GM19023 (cell line): ENCODE results near the gene IL1RAPL2.
"Not testable (repeated sequence)": the region's sequence is repeated elsewhere in the genome, so short reads cannot be mapped to it uniquely, and the experiment has no call there.

Source experiments
- ATAC-seq: cut with Tn5 transposase; IDR thresholded peaks from one replicate; pipeline ENCODE4 v1.9.1; 2021; ENCODE audit warnings: mild to moderate bottlenecking, moderate library complexity; ENCODE audit not compliant: unreplicated experiment

The IL1RAPL2 gene

DNA sequence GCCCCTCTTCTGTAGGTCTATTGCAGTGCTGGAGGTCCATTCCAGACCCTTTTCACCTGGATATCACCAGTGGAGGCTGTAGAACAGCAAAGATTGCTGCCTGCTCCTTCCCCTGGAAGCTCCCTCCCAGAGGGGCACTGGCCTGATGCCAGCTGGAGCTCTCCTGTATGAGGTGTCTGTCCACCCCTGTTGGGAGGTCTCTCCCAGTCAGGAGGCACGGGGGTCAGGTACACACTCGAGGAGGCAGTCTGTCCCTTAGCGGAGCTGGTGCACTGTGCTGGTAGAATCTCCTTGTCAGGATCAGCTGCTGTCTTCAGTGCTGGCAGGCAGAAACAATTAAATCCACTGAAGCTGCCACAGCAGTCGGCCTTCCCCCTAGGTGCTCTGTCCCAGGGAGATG is 276.6 kb downstream of the IL1RAPL2 start:
- no peak for ATAC-seq

DNA sequence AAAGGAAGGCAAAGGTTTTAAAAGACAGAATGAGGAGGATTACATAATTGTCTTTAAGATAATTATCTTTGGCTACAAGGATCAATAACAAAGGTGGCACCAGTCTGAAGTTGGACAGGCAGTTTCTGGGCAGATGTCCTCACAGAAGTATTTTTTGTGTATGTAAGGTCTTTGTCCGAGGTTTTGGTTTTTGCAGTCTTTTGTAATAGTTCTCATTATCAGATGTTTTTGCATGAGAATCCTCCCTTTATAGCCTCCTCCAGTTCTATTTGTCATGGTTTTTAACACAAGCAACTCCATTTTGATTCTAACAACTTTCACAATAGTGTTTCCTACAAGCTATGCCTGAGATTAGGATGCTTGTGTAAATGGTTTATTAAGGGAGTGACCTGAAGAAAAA is 286.2 kb downstream of the IL1RAPL2 start:
- ATAC-seq: no peak

DNA sequence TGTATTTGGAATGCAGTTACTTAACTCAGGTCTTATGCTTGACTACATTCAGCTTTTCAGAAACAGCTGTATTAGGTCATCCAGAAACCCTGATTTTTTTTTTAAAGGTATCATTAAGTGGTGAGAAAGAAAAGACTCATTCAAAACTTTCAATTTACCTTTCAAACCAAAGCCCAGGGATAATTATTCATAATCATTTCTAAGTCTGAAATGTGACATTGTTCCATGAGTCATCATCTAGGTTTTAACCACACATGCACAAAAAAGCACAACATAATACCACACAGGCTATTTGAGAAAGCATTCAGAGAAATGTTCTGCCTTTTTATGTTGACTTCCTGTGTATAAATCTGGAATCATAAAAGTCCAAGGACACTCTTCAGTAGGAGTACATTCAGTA is 288.2 kb downstream of the IL1RAPL2 start:
- ATAC-seq: no peak

- ATAC-seq: no peak
Observed at GRCh38 chrX:104854790-104855340, 288.9 kb downstream of the IL1RAPL2 start.

DNA sequence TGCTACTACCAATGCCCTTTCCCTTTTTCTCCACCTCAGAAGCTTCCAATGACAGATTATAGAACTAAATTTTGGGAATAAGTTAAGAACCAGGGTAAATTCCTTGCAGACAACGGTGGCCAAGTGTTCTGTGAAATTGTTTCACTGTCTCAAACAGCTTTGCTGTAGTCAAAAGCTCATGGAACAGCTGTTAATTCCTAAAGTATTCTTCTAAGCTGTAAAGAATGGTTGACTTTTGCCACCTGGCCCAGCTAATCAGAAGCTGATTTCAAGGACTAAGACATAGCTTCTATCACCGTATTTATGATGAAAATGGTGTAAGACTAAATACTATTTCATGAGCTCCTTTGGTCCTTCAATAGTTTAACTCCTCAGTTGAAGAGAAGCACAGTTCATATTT is 297.5 kb downstream of the IL1RAPL2 start:
- ATAC-seq: no peak

GRCh38 chrX:104864296-104864695 is 298.3 kb downstream of the IL1RAPL2 start:
- ATAC-seq: no peak

- no peak for ATAC-seq
Observed at GRCh38 chrX:104877504-104877903, 311.5 kb downstream of the IL1RAPL2 start.

GRCh38 chrX:104902070-104902469 is 336.1 kb downstream of the IL1RAPL2 start:
- ATAC-seq: no peak

- not testable (repeated sequence) for ATAC-seq
Observed at GRCh38 chrX:104909694-104910093, 343.7 kb downstream of the IL1RAPL2 start.

GRCh38 chrX:104913348-104913747 is 347.3 kb downstream of the IL1RAPL2 start:
- no peak for ATAC-seq

DNA sequence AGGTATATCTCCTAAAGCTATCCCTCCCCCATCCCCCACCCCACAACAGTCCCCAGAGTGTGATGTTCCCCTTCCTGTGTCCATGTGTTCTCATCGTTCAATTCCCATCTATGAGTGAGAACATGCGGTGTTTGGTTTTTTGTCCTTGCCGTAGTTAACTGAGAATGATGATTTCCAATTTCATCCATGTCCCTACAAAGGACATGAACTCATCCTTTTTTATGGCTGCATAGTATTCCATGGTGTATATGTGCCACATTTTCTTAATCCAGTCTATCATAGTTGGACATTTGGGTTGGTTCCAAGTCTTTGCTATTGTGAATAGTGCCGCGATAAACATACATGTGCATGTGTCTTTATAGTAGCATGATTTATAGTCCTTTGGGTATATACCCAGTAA is 348.7 kb downstream of the IL1RAPL2 start:
- not testable (repeated sequence) for ATAC-seq

- ATAC-seq: no peak
Observed at GRCh38 chrX:104918122-104918521, 352.1 kb downstream of the IL1RAPL2 start.

- no peak for ATAC-seq
Observed at GRCh38 chrX:104921584-104922205, 355.7 kb downstream of the IL1RAPL2 start.

GRCh38 chrX:104922206-104922621 is 356.2 kb downstream of the IL1RAPL2 start:
- ATAC-seq: peak; percentile 98

- no peak for ATAC-seq
Observed at GRCh38 chrX:104929324-104929723, 363.3 kb downstream of the IL1RAPL2 start.

GRCh38 chrX:104935581-104935980 is 369.6 kb downstream of the IL1RAPL2 start:
- ATAC-seq: no peak

DNA sequence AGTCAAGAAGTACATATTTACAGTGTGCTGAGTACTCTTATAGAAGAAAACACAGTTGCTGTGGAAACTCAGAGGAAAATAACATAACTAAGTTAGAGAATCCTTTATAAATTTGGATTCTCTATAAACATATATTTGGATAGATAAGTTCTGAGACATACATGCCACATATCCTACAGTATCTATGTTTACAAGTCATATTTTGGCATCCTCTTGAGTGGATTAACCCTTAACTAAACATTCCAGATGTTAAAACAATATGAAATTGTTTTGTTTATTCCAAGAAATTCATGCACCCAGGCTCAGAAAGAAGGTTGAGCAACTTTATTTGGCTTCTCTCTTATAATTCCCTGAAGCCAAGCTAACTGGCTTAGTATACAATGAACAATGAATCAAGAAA is 387.3 kb downstream of the IL1RAPL2 start:
- ATAC-seq: no peak

- ATAC-seq: no peak
Observed at GRCh38 chrX:104961926-104962325, 395.9 kb downstream of the IL1RAPL2 start.

DNA sequence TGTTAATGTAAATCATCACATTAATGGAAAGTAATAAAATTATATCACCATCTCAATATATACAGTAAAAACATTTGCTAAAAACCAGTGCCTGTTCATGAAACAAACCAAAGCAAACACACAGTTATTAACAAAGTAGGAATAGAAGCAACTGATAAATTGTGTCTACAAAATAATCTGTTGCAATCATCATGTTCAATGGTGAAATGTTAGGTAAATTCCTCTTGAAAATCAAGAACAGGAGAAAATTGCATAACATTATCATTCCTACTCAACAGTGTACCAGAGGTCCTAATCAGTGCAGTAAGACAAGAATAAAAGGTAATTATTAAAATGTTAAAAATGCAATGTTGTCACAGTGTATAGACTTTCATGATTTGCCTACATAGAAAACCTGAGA is 402.2 kb downstream of the IL1RAPL2 start:
- no peak for ATAC-seq

GRCh38 chrX:104972737-104973136 is 406.7 kb downstream of the IL1RAPL2 start:
- ATAC-seq: no peak

DNA sequence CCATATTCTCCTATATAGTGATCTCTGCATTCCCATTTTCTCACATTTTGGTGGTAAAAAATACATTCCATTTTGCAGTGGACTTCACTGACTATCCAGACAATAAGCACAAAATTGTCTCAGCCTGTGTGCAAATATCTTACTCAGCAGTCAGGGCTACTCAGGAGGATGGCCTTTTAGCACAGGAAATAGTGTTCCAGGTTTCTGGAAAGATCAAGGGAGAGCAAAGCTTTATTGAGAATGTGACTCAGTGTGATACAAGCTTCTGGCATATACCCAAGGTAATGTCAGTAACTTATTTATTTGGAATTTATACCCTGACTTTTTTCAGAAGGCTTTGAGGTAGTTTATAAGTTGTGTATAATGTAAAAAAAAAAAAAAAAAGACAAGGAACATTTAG is 421.1 kb downstream of the IL1RAPL2 start:
- no peak for ATAC-seq

- no peak for ATAC-seq
Observed at GRCh38 chrX:104988038-104988437, 422.0 kb downstream of the IL1RAPL2 start.

DNA sequence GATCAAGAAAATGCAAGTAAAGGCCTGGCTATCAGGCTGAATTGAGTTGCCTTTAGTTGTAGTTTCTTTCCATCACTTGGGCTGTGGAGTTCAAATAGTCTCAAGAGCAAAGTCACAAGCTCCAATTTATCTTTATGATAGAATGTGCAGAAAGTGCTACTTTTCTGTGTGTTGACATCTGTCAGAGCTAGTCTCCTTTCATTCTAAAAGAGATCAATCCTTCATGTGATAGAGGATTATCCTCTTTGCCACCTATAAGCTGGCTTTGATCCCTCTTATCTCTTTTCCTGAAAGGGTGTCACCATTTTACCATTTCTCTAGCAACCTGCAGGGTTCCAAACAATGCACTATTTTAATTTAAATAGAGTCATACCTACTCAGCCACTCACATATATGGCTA is 429.5 kb downstream of the IL1RAPL2 start:
- no peak for ATAC-seq
